HepG2 (cell line): Measurements from ENCODE around the gene KLHDC1. TPM values are rescaled to one million over a fixed set of nuclear protein-coding genes. Genes with fewer than 3 reads are reported as not detected.

Experiments
- AGO2 ChIP-seq: fragments of 200-400 bp; formaldehyde crosslinking; optimal IDR thresholded peaks from 2 replicates; pipeline ENCODE3; 2017; ENCODE audit warnings: mild to moderate bottlenecking, low read depth, low read length, moderate library complexity
- ARID5B ChIP-seq: IDR thresholded peaks from 2 replicates; pipeline ENCODE4 v1.4.0; 2020; ENCODE audit warnings: mild to moderate bottlenecking, missing genetic modification reagents
- HNRNPH1 ChIP-seq: fragments of 200-400 bp; formaldehyde crosslinking; optimal IDR thresholded peaks from 2 replicates; pipeline ENCODE3; 2017; ENCODE audit warnings: mild to moderate bottlenecking, low read depth, low read length
- KLF13 ChIP-seq: sonication (generic); formaldehyde crosslinking; IDR thresholded peaks from 2 replicates; pipeline ENCODE4 v1.4.0; 2020; ENCODE audit warnings: mild to moderate bottlenecking, missing genetic modification reagents
- MBNL3 ChIP-seq: fragments of 250-450 bp; sonication (Bioruptor Pico); conservative IDR thresholded peaks from 2 replicates; pipeline ENCODE4 v1.8.0; 2022; ENCODE audit warnings: mild to moderate bottlenecking, inconsistent platforms
- NFYB ChIP-seq: sonication (generic); formaldehyde crosslinking; IDR thresholded peaks from 2 replicates; pipeline ENCODE4 v1.4.0; 2020; ENCODE audit warnings: missing genetic modification reagents
- POLR2G ChIP-seq: fragments of 200-400 bp; formaldehyde crosslinking; IDR thresholded peaks from 2 replicates; pipeline ENCODE4 v1.6.1; 2018; ENCODE audit warnings: mild to moderate bottlenecking, low read depth, low read length, moderate library complexity
- ZHX1 ChIP-seq: sonication (generic); formaldehyde crosslinking; IDR thresholded peaks from 2 replicates; pipeline ENCODE4 v1.8.1; 2022; ENCODE audit warnings: low read depth, mild to moderate bottlenecking, missing genetic modification reagents
- ZNF143 ChIP-seq: sonication (generic); formaldehyde crosslinking; IDR thresholded peaks from 2 replicates; pipeline ENCODE4 v1.4.0; 2020; ENCODE audit warnings: missing genetic modification reagents
- ZNF235 ChIP-seq: sonication (generic); formaldehyde crosslinking; IDR thresholded peaks from 2 replicates; pipeline ENCODE4 v1.8.1; 2023; ENCODE audit warnings: mild to moderate bottlenecking, missing genetic modification reagents, borderline replicate concordance
- ZNF276 ChIP-seq: sonication (generic); formaldehyde crosslinking; IDR thresholded peaks from 2 replicates; pipeline ENCODE4 v1.4.0; 2020; ENCODE audit warnings: mild to moderate bottlenecking, low read depth, missing genetic modification reagents
- ZNF30 ChIP-seq: sonication (generic); formaldehyde crosslinking; IDR thresholded peaks from 2 replicates; pipeline ENCODE4 v1.5.0; 2020; ENCODE audit warnings: mild to moderate bottlenecking, missing genetic modification reagents
- ZNF580 ChIP-seq: IDR thresholded peaks from 2 replicates; pipeline ENCODE4 v1.6.1; 2016; ENCODE audit warnings: low read depth, borderline replicate concordance
- ZNF619 ChIP-seq: sonication (generic); formaldehyde crosslinking; IDR thresholded peaks from 2 replicates; pipeline ENCODE4 v1.4.0; 2020; ENCODE audit warnings: mild to moderate bottlenecking, missing genetic modification reagents
- ZNF691 ChIP-seq: sonication (generic); formaldehyde crosslinking; IDR thresholded peaks from 2 replicates; pipeline ENCODE4 v1.4.0; 2020; ENCODE audit warnings: missing genetic modification reagents, low read depth, mild to moderate bottlenecking, borderline replicate concordance
- ZNF761 ChIP-seq: sonication (generic); formaldehyde crosslinking; conservative IDR thresholded peaks from 2 replicates; pipeline ENCODE4 v1.4.0; 2020; ENCODE audit warnings: mild to moderate bottlenecking, missing genetic modification reagents
- polyA plus RNA-seq, 8 experiments: library from polyadenylated mRNA; depleted of rRNA in 3 of 8; stranded (reverse) in 7 of 8; unstranded in 1 of 8; fragments of >200 nt; fragmentation: Illumina TruSeq in 4 of 8; extraction: Trizol in 4 of 8; gene quantifications; 2 replicates each; pipeline versions ENCODE4 v1.2.1 to v1.2.3, GENCODE V29; 2011 to 2016; ENCODE audit warnings: low read depth in 4 of 8, missing spikeins in 1 of 8, mixed read lengths in 1 of 8; ENCODE audit not compliant: insufficient read depth in 1 of 8
- total RNA-seq, 5 experiments: library from RNA; depleted of rRNA; stranded (reverse); fragments of >200 nt; fragmentation: Illumina TruSeq; extraction: Trizol; gene quantifications; 2 replicates each; pipeline ENCODE4 v1.2.3, GENCODE V29; 2016; ENCODE audit warnings: low read depth in 1 of 5

Gene KLHDC1
- total and polyA plus RNA-seq, 2 of the 13 experiments (the other 11 are each of a cell fraction or from before 2014, with no cell fraction given), result 0.11 TPM; not detected in 1

GRCh38 chr14:49768301-49769121 lies 75.6 kb downstream of the KLHDC1 start (continued):
- TF ChIP-seq ARID5B (CRISPR knock-in tag) (no peak; the same call in 1 of the 2 replicates), ZHX1 (peak; percentile 33; the same call in 1 of the 2 replicates), AGO2 (peak; percentile 99), ZNF30 (CRISPR knock-in tag) (no peak), HNRNPH1 (no peak), ZNF761 (CRISPR knock-in tag) (no peak), ZNF276 (CRISPR knock-in tag) (no peak), KLF13 (CRISPR knock-in tag) (no peak), ZNF235 (CRISPR knock-in tag) (peak; percentile 55; the same call in 1 of the 2 replicates), ZNF691 (no peak; the same call in 1 of the 2 replicates), ZNF580 (CRISPR knock-in tag) (no peak), NFYB (no peak; the same call in 1 of the 2 replicates), ZNF143 (no peak), MBNL3 (CRISPR knock-in tag) (no peak), ZNF619 (no peak), POLR2G (peak; percentile 32; the same call in 1 of the 2 replicates)
